AG10803 (cell line): Measurements from ENCODE around the gene VAMP8.
"Not testable (repeated sequence)": the region's sequence is repeated elsewhere in the genome, so short reads cannot be mapped to it uniquely, and the experiment has no call there.

ENCODE experiments used
- DNase-seq: peaks from one replicate; pipeline ENCODE4 v3.0.0; 2010; ENCODE audit warnings: low read depth
- H3K4me3 ChIP-seq: 2 replicates; pipeline ENCODE4 v1.5.1; 2011; ENCODE audit warnings: mild to moderate bottlenecking, low read length, control low read depth
- CTCF ChIP-seq: conservative IDR thresholded peaks from 2 replicates; pipeline ENCODE4 v1.5.1; 2011; ENCODE audit warnings: mild to moderate bottlenecking, low read length, control low read depth, inconsistent platforms

The VAMP8 gene

GRCh38 chr2:85557130-85557529 lies 20.3 kb upstream of the VAMP8 start:
- no peak for TF ChIP-seq CTCF
- H3K4me3 ChIP-seq = no peak overlapping the region

GRCh38 chr2:85558160-85558559 lies 19.2 kb upstream of the VAMP8 start:
- no peak overlapping the region for H3K4me3 ChIP-seq
- no peak for DNase-seq
- TF ChIP-seq CTCF = no peak

More at GRCh38 chr2:85557130-85557529, 20.3 kb upstream of the VAMP8 start:
- no peak for DNase-seq

- H3K4me3 ChIP-seq = peak overlapping the region; percentile 91
- not testable (repeated sequence) for DNase-seq
Observed at GRCh38 chr2:85560403-85560726, 17.0 kb upstream of the VAMP8 start.

GRCh38 chr2:85560812-85561279 lies 16.5 kb upstream of the VAMP8 start:
- no peak for DNase-seq
- peak overlapping the region; percentile 91 for H3K4me3 ChIP-seq
- TF ChIP-seq CTCF = no peak

GRCh38 chr2:85561280-85562212 lies 15.8 kb upstream of the VAMP8 start, which contains the start of gene GGCX:
TSS of gene GGCX (minus strand) at chr2:85561493. CDS start at chr2:85561428, 65 bp downstream.
- peak; percentile 91 for DNase-seq
- peak within 1 kb of the TSS; percentile 91 for H3K4me3 ChIP-seq
- TF ChIP-seq CTCF = 0 out of 2 replicates have a peak, but pooled peaks have one; percentile 8

- no peak for TF ChIP-seq CTCF
- no peak for DNase-seq
- H3K4me3 ChIP-seq = no peak overlapping the region
Observed at GRCh38 chr2:85564144-85564563, 13.2 kb upstream of the VAMP8 start.

GRCh38 chr2:85566265-85566664 lies 11.1 kb upstream of the VAMP8 start:
- no peak for TF ChIP-seq CTCF
- DNase-seq = no peak
- H3K4me3 ChIP-seq = no peak overlapping the region
